ENCODE data around the gene ANKRD33B.

- TF ChIP-seq ZNF274 (IDR thresholded peaks at IDR 0.05; ENCODE audit: low read depth, low read length) = no peak
- no peak for TF ChIP-seq YY1 (IDR thresholded peaks at IDR 0.05; ENCODE audit: insufficient read depth, insufficient read length)
- no peak for TF ChIP-seq SUZ12 (IDR thresholded peaks at IDR 0.05; ENCODE audit: extremely low read depth, insufficient read depth, insufficient read length)
Measured at GRCh38 chr5:10667431-10668057, 103.7 kb downstream of the ANKRD33B start.

Data from NT2/D1 (cell line).